B cell (primary cell): ENCODE results near the gene OTUD6A. TPM values are rescaled to one million over a fixed set of nuclear protein-coding genes. Genes with fewer than 3 reads are reported as not detected.

ENCODE experiments used
- ATAC-seq: fragments of 200-7000 bp; cut with Tn5 transposase; one replicate; pipeline ENCODE4 v1.10.0; 2021; ENCODE audit warnings: low read depth, mild to moderate bottlenecking, moderate number of reproducible peaks, moderate library complexity
- CTCF ChIA-PET: fragments of 350-600 bp; sonication (Branson Sonifier 250); formaldehyde crosslinking; loops from one replicate; lab custom pipeline; 2021; ENCODE audit warnings: antibody characterized with exemption, inconsistent platforms; lab: Charles Lee
- POLR2A ChIA-PET: fragments of 350-600 bp; sonication (Branson Sonifier 250); formaldehyde crosslinking; loops from one replicate; lab custom pipeline; 2021; ENCODE audit warnings: antibody characterized with exemption; lab: Charles Lee
- DNase-seq: peaks from one replicate; pipeline ENCODE4 v3.0.0; 2013
- H2AFZ ChIP-seq: 2 replicates; pipeline ENCODE4 v1.6.1; 2012; ENCODE audit warnings: mild to moderate bottlenecking, low read depth, low read length; ENCODE audit not compliant: insufficient read depth, poor library complexity, severe bottlenecking
- H3K27ac ChIP-seq, 2 donors: 1 replicate in 1 of 2; 2 replicates in 1 of 2; pipeline ENCODE4 v1.5.1; 2012 to 2013; ENCODE audit warnings: low read length in 2 of 2, mild to moderate bottlenecking in 2 of 2, moderate library complexity in 1 of 2
- H3K27me3 ChIP-seq, 4 experiments: fragments of 200-600 bp in 1 of 4; sonication (generic) in 1 of 4; replicated peaks in 1 of 4; 1 replicate in 2 of 4; 2 replicates in 2 of 4; pipeline versions ENCODE4 v1.6.1 to v1.7.0; 2013 to 2016; ENCODE audit warnings: low read length in 3 of 4, mild to moderate bottlenecking in 2 of 4, mixed read lengths in 1 of 4, moderate library complexity in 1 of 4; ENCODE audit not compliant: insufficient read depth in 4 of 4, control insufficient read depth in 3 of 4; ENCODE audit errors: control extremely low read depth in 1 of 4
- H3K36me3 ChIP-seq, 2 experiments: replicated peaks in 1 of 2; 1 replicate in 1 of 2; 2 replicates in 1 of 2; pipeline versions ENCODE4 v1.6.1 to v1.7.1; 2013; ENCODE audit warnings: low read length in 1 of 2; ENCODE audit not compliant: insufficient read depth in 2 of 2, control insufficient read depth in 1 of 2; ENCODE audit errors: control extremely low read depth in 1 of 2, extremely low read depth in 1 of 2
- H3K4me1 ChIP-seq, 2 donors: fragments of 200-600 bp in 1 of 2; sonication (generic) in 1 of 2; 1 replicate in 1 of 2; 2 replicates in 1 of 2; pipeline versions ENCODE4 v1.5.1 to v1.6.1; 2013 to 2017; ENCODE audit warnings: low read length in 2 of 2; ENCODE audit not compliant: control insufficient read depth in 2 of 2, insufficient read depth in 2 of 2
- H3K4me2 ChIP-seq: replicated peaks from 2 replicates; pipeline ENCODE3; 2012; ENCODE audit warnings: mild to moderate bottlenecking, low read depth, low read length; ENCODE audit not compliant: poor library complexity, severe bottlenecking
- H3K4me3 ChIP-seq, 5 experiments: fragments of 200-600 bp in 1 of 5; sonication (generic) in 1 of 5; 1 replicate in 3 of 5; 2 replicates in 2 of 5; pipeline versions ENCODE4 v1.5.1 to v1.7.0; 2011 to 2016; ENCODE audit warnings: low read length in 4 of 5, mild to moderate bottlenecking in 4 of 5, low read depth in 2 of 5, control low read depth in 1 of 5, moderate library complexity in 1 of 5; ENCODE audit not compliant: insufficient read depth in 1 of 5; ENCODE audit errors: control extremely low read depth in 1 of 5, extremely low read depth in 1 of 5
- H3K79me2 ChIP-seq: fragments of 200-600 bp; sonication (generic); one replicate; pipeline ENCODE4 v1.6.0; 2016; ENCODE audit warnings: low read length; ENCODE audit not compliant: control insufficient read depth, insufficient read depth
- H3K9ac ChIP-seq: fragments of 200-600 bp; sonication (generic); 2 replicates; pipeline ENCODE4 v1.6.1; 2017; ENCODE audit warnings: mild to moderate bottlenecking, low read length, moderate library complexity
- H3K9me3 ChIP-seq, 3 donors: one replicate each; pipeline versions ENCODE4 v1.6.1 to v1.7.1; 2013; ENCODE audit warnings: low read length in 2 of 3; ENCODE audit not compliant: control insufficient read depth in 2 of 3, insufficient read depth in 1 of 3; ENCODE audit errors: control extremely low read depth in 1 of 3
- H4K20me1 ChIP-seq: 2 replicates; pipeline ENCODE4 v1.6.0; 2012; ENCODE audit warnings: mild to moderate bottlenecking, low read length; ENCODE audit not compliant: insufficient read depth, control insufficient read depth, poor library complexity, severe bottlenecking
- H3K27ac Mint-ChIP-seq: one replicate; pipeline ENCODE4 v1.8.0; 2021; ENCODE audit warnings: mixed read lengths
- H3K27me3 Mint-ChIP-seq: one replicate; pipeline ENCODE4 v1.8.0; 2021; ENCODE audit warnings: mixed read lengths
- H3K4me1 Mint-ChIP-seq: one replicate; pipeline ENCODE4 v1.8.0; 2021; ENCODE audit warnings: mixed read lengths
- H3K4me3 Mint-ChIP-seq: one replicate; pipeline ENCODE4 v1.8.0; 2021; ENCODE audit warnings: mixed read lengths
- H3K9me3 Mint-ChIP-seq: one replicate; pipeline ENCODE4 v1.8.0; 2022; ENCODE audit warnings: mixed read lengths; ENCODE audit not compliant: insufficient read depth
- CTCF ChIP-seq: fragments of 200-600 bp; IDR thresholded peaks from one replicate; pipeline ENCODE4 v1.8.0; 2022; ENCODE audit warnings: antibody characterized with exemption, mild to moderate bottlenecking
- EZH2 ChIP-seq: IDR thresholded peaks from 2 replicates; pipeline ENCODE4 v1.6.1; 2012; ENCODE audit warnings: borderline replicate concordance, low read depth, mild to moderate bottlenecking, moderate library complexity, low read length; ENCODE audit not compliant: insufficient read depth, poor library complexity, severe bottlenecking
- WGBS: methylation state at CpG from one replicate; pipeline ENCODE4 v1.1.5; 2013; ENCODE audit warnings: missing lambda C conversion rate; ENCODE audit not compliant: insufficient coverage; 5-methylcytosine and 5-hydroxymethylcytosine counted together
- intact Hi-C: fragments of 100-400 bp; cut with micrococcal nuclease; formaldehyde crosslinking; loops from one replicate; pipeline ENCODE4 v1.10.0; 2022
- polyA plus RNA-seq: library from polyadenylated mRNA; depleted of rRNA; stranded (reverse); fragments of >200 nt; gene quantifications from 2 replicates; pipeline ENCODE4 v1.2.3, GENCODE V29; 2012
- total RNA-seq, 2 donors: library from RNA; stranded (reverse); fragments of 120-200 nt in 1 of 2; gene quantifications; 1 replicate in 1 of 2; 2 replicates in 1 of 2; pipeline versions ENCODE4 v1.2.3 to v1.2.4, GENCODE V29; 2013 to 2022

Gene OTUD6A
- total and polyA plus RNA-seq, 2 donors (not counting 1 experiment from before 2014, with no cell fraction given): not detected

- ATAC-seq (no peak), DNase-seq (no peak)
- Mint-ChIP-seq H3K4me1 (no peaks in the 10 kb centered on the region), H3K27me3 (no peaks in the 10 kb centered on the region), H3K4me3 (no peak overlapping the region), H3K27ac (no peak overlapping the region), H3K9me3 (no peaks in the 10 kb centered on the region)
- TF ChIP-seq EZH2 (no peak), CTCF (no peak)
- Histone ChIP-seq H3K4me2 (no peak overlapping the region), H3K27ac (no peak overlapping the region), H3K79me2 (no peaks in the 10 kb centered on the region), H3K9ac (no peak overlapping the region), H2AFZ (no peak overlapping the region), H3K4me3 (no peak overlapping the region), H3K9me3 (no peaks in the 10 kb centered on the region), H4K20me1 (no peaks in the 10 kb centered on the region), H3K36me3 (no peaks in the 10 kb centered on the region), H3K4me1 (no peaks in the 10 kb centered on the region), H3K27me3 (no peaks in the 10 kb centered on the region)
- WGBS: 100% methylated on average over 2 of the region's 11 CpGs
- ChIA-PET POLR2A (no interaction called here), CTCF (no interaction called here)
- intact Hi-C loops: no loop called here
Measured at GRCh38 chrX:70042399-70043371, 19.6 kb upstream of the OTUD6A start.

DNA sequence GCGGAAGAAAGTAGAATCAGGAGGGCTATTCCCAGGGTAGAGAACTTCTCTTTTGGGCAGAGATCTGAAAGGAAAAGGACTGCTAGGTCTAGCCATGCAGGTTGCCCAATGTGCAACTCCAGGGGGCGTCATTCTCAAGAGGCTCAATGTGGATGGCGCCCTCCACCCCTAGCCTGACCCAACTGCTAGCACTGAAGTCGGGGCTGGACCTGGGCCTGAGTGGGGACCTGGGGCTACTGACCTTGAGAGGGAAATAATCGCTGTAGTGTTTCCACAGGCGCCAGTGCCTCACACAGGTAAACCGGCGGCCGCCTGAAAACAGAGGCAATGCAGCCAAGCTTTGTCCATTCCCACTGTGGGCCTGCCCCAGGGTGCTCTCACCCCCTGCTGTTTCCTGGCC lies 18.6 kb upstream of the OTUD6A start:
- POLR2A ChIA-PET: no interaction called here
- Histone ChIP-seq H3K79me2 (no peaks in the 10 kb centered on the region), H3K27me3 (no peaks in the 10 kb centered on the region), H3K9ac (no peak overlapping the region), H3K4me1 (no peaks in the 10 kb centered on the region), H3K4me3 (no peak overlapping the region), H3K9me3 (no peaks in the 10 kb centered on the region), H2AFZ (no peak overlapping the region), H3K36me3 (no peaks in the 10 kb centered on the region), H3K27ac (no peak overlapping the region), H4K20me1 (no peaks in the 10 kb centered on the region), H3K4me2 (no peak overlapping the region)
- no peak overlapping the region for H3K4me3 Mint-ChIP-seq
- TF ChIP-seq CTCF (no peak), EZH2 (no peak)
- DNase-seq (no peak), ATAC-seq (no peak)
- CTCF ChIA-PET: no interaction called here
- no peak overlapping the region for H3K27ac Mint-ChIP-seq
- H3K27me3 Mint-ChIP-seq: no peaks in the 10 kb centered on the region
- 100% methylated on average over 5 of the region's 9 CpGs for WGBS
- intact Hi-C loops: no loop called here
- H3K4me1 Mint-ChIP-seq: no peaks in the 10 kb centered on the region
- H3K9me3 Mint-ChIP-seq: no peaks in the 10 kb centered on the region
